H1 (cell line): ENCODE data around the gene RHBDD1. TPM values are rescaled to one million over a fixed set of nuclear protein-coding genes. Genes with fewer than 3 reads are reported as not detected.

Experiments used
- CTCF ChIA-PET: fragments of 300-600 bp; sonication (Branson Sonifier 250); formaldehyde crosslinking; loops from one replicate; lab custom pipeline; 2021; ENCODE audit not compliant: partially characterized antibody; lab: Charles Lee
- POLR2A ChIA-PET: fragments of 300-600 bp; sonication (Branson Sonifier 250); formaldehyde crosslinking; loops from one replicate; lab custom pipeline; 2021; ENCODE audit warnings: inconsistent platforms; ENCODE audit not compliant: partially characterized antibody; lab: Charles Lee
- DNase-seq, 2 experiments: peaks; one replicate each; pipeline versions ENCODE4 v3.0.0 to v3.0.0-alpha.2; 2010 to 2022; ENCODE audit warnings: low spot score in 2 of 2, low read depth in 1 of 2, mixed read lengths in 1 of 2
- FAIRE-seq: peaks from 2 replicates; lab custom pipeline; 2011; peaks lifted over from hg19 to GRCh38; lab: Jason Lieb, UNC
- H2AFZ ChIP-seq: 2 replicates; pipeline ENCODE4 v1.8.1; 2012; ENCODE audit warnings: low read length, inconsistent platforms
- H2AK5ac ChIP-seq: 2 replicates; pipeline ENCODE4 v1.6.1; 2013; ENCODE audit warnings: low read depth, low read length
- H2BK120ac ChIP-seq: replicated peaks from 2 replicates; pipeline ENCODE3; 2013; ENCODE audit warnings: low read depth, low read length, inconsistent platforms
- H2BK12ac ChIP-seq: 2 replicates; pipeline ENCODE4 v1.6.1; 2013; ENCODE audit warnings: low read depth, low read length
- H2BK15ac ChIP-seq: 2 replicates; pipeline ENCODE4 v1.6.1; 2013; ENCODE audit warnings: low read length
- H2BK20ac ChIP-seq: 2 replicates; pipeline ENCODE4 v1.6.1; 2013; ENCODE audit warnings: low read length
- H2BK5ac ChIP-seq: 2 replicates; pipeline ENCODE4 v1.6.1; 2013; ENCODE audit warnings: low read depth, low read length
- H3K14ac ChIP-seq: 2 replicates; pipeline ENCODE4 v1.6.1; 2013; ENCODE audit warnings: inconsistent platforms; ENCODE audit not compliant: insufficient read length
- H3K18ac ChIP-seq: 2 replicates; pipeline ENCODE4 v1.6.1; 2013; ENCODE audit warnings: low read length; ENCODE audit errors: extremely low read depth
- H3K23ac ChIP-seq: 2 replicates; pipeline ENCODE4 v1.6.1; 2013; ENCODE audit warnings: inconsistent platforms; ENCODE audit not compliant: insufficient read length
- H3K23me2 ChIP-seq: 2 replicates; pipeline ENCODE4 v1.6.1; 2013; ENCODE audit warnings: low read depth, low read length
- H3K27ac ChIP-seq: 2 replicates; pipeline ENCODE4 v1.6.1; 2011; ENCODE audit warnings: low read depth, low read length, inconsistent platforms
- H3K27me3 ChIP-seq, 4 experiments: replicated peaks in 1 of 4; 1 replicate in 1 of 4; 2 replicates in 3 of 4; pipeline versions ENCODE4 v1.6.1 to v1.8.1; 2011 to 2013; ENCODE audit warnings: low read length in 3 of 4, mild to moderate bottlenecking in 3 of 4, inconsistent platforms in 2 of 4, mixed read lengths in 2 of 4, moderate library complexity in 1 of 4; ENCODE audit not compliant: control insufficient read depth in 3 of 4, insufficient read depth in 3 of 4; ENCODE audit errors: extremely low read depth in 1 of 4
- H3K36me3 ChIP-seq, 4 experiments: 2 replicates each; pipeline versions ENCODE4 v1.6.1 to v1.8.1; 2011 to 2013; ENCODE audit warnings: mild to moderate bottlenecking in 4 of 4, low read length in 3 of 4, moderate library complexity in 2 of 4, control low read depth in 1 of 4, inconsistent platforms in 1 of 4; ENCODE audit not compliant: insufficient read depth in 4 of 4, control insufficient read depth in 2 of 4
- H3K4ac ChIP-seq: replicated peaks from 2 replicates; pipeline ENCODE3; 2013; ENCODE audit warnings: low read length, low read depth, mixed read lengths, inconsistent platforms; ENCODE audit not compliant: insufficient read length
- H3K4me1 ChIP-seq, 4 experiments: replicated peaks in 1 of 4; 1 replicate in 1 of 4; 2 replicates in 3 of 4; pipeline versions ENCODE4 v1.6.1 to v1.8.1; 2011 to 2013; ENCODE audit warnings: low read length in 3 of 4, inconsistent platforms in 2 of 4, mixed read lengths in 1 of 4; ENCODE audit not compliant: insufficient read depth in 4 of 4, control insufficient read depth in 3 of 4
- H3K4me2 ChIP-seq, 2 experiments: 2 replicates each; pipeline versions ENCODE4 v1.6.1 to v1.8.1; 2011 to 2013; ENCODE audit warnings: low read depth in 2 of 2, low read length in 2 of 2, control low read depth in 1 of 2, inconsistent platforms in 1 of 2, mild to moderate bottlenecking in 1 of 2; ENCODE audit not compliant: insufficient read depth in 1 of 2
- H3K4me3 ChIP-seq, 4 experiments: fragments of 200-600, 300-600 bp in 1 of 4; sonication (generic), shearing (Covaris generic), sonication (Bioruptor Twin) in 1 of 4; 2 replicates each; pipeline versions ENCODE4 v1.5.1 to v1.8.1; 2011 to 2016; ENCODE audit warnings: low read length in 4 of 4, low read depth in 3 of 4, control low read depth in 2 of 4, inconsistent platforms in 2 of 4, mild to moderate bottlenecking in 2 of 4, mixed read lengths in 1 of 4, moderate library complexity in 1 of 4; ENCODE audit not compliant: insufficient read depth in 2 of 4; ENCODE audit errors: extremely low read depth in 1 of 4
- H3K56ac ChIP-seq: replicated peaks from 2 replicates; pipeline ENCODE3; 2013; ENCODE audit warnings: low read depth, mild to moderate bottlenecking, mixed read lengths, low read length, inconsistent platforms; ENCODE audit not compliant: insufficient read length
- H3K79me1 ChIP-seq: 2 replicates; pipeline ENCODE4 v1.6.1; 2013; ENCODE audit warnings: low read depth, low read length, control low read depth
- H3K79me2 ChIP-seq, 2 experiments: 2 replicates each; pipeline versions ENCODE4 v1.6.1 to v1.8.1; 2012 to 2013; ENCODE audit warnings: low read length in 2 of 2, mild to moderate bottlenecking in 2 of 2, inconsistent platforms in 1 of 2; ENCODE audit not compliant: insufficient read depth in 2 of 2, control insufficient read depth in 1 of 2
- H3K9ac ChIP-seq, 4 experiments: replicated peaks in 1 of 4; 1 replicate in 1 of 4; 2 replicates in 3 of 4; pipeline versions ENCODE4 v1.6.1 to v1.8.1; 2011 to 2013; ENCODE audit warnings: low read depth in 3 of 4, low read length in 3 of 4, control low read depth in 2 of 4, mild to moderate bottlenecking in 2 of 4, moderate library complexity in 2 of 4, inconsistent platforms in 1 of 4; ENCODE audit errors: extremely low read depth in 1 of 4
- H3K9me3 ChIP-seq, 2 experiments: 2 replicates each; pipeline versions ENCODE4 v1.6.1 to v1.8.1; 2012 to 2013; ENCODE audit warnings: mild to moderate bottlenecking in 2 of 2, moderate library complexity in 2 of 2, control low read depth in 1 of 2, inconsistent platforms in 1 of 2, low read depth in 1 of 2, low read length in 1 of 2, mixed read lengths in 1 of 2; ENCODE audit not compliant: insufficient read depth in 2 of 2
- H4K20me1 ChIP-seq, 2 experiments: replicated peaks in 1 of 2; 2 replicates each; pipeline versions ENCODE3 to v1.8.1; 2011 to 2013; ENCODE audit warnings: inconsistent platforms in 2 of 2, low read length in 2 of 2, mild to moderate bottlenecking in 1 of 2; ENCODE audit not compliant: insufficient read depth in 2 of 2, control insufficient read depth in 1 of 2
- H4K5ac ChIP-seq: 2 replicates; pipeline ENCODE4 v1.6.1; 2013; ENCODE audit warnings: low read length, low read depth, mixed read lengths, inconsistent platforms; ENCODE audit not compliant: insufficient read length
- H4K8ac ChIP-seq: 2 replicates; pipeline ENCODE4 v1.8.0; 2013; ENCODE audit warnings: mild to moderate bottlenecking, moderate library complexity, low read length, inconsistent platforms; ENCODE audit not compliant: insufficient read depth; ENCODE audit errors: extremely low read depth
- H4K91ac ChIP-seq: replicated peaks from 2 replicates; pipeline ENCODE3; 2013; ENCODE audit warnings: low read length, mixed read lengths, inconsistent platforms; ENCODE audit not compliant: insufficient read length
- POU5F1 ChIP-seq: IDR thresholded peaks from 2 replicates; pipeline ENCODE4 v1.6.1; 2011; ENCODE audit warnings: low read depth, mild to moderate bottlenecking, low read length, moderate library complexity
- SIRT6 ChIP-seq: IDR thresholded peaks from one replicate; pipeline ENCODE4 v1.7.1; 2012; ENCODE audit warnings: low read length, inconsistent platforms
- SUZ12 ChIP-seq: fragments of 200-600 bp; sonication (generic); IDR thresholded peaks from 2 replicates; pipeline ENCODE4 v1.6.1; 2012; ENCODE audit warnings: mild to moderate bottlenecking, inconsistent platforms, low read length, moderate library complexity, mixed read lengths
- WGBS, 2 experiments: shearing (Covaris generic) in 1 of 2; methylation state at CpG; one replicate each; pipeline versions ENCODE4 v1.1.6 to v1.1.7; 2013 to 2015; ENCODE audit warnings: low lambda C conversion rate in 2 of 2, mixed read lengths in 2 of 2, inconsistent platforms in 1 of 2, low coverage in 1 of 2, missing lambda C conversion rate in 1 of 2; ENCODE audit not compliant: insufficient replicate concordance in 2 of 2, insufficient coverage in 1 of 2, insufficient read length in 1 of 2; ENCODE audit errors: extremely low coverage in 1 of 2, missing lambda C conversion rate in 1 of 2; 5-methylcytosine and 5-hydroxymethylcytosine counted together
- polyA plus RNA-seq, 7 experiments: library from polyadenylated mRNA; depleted of rRNA in 3 of 7; stranded (reverse) in 5 of 7; unstranded in 2 of 7; fragments of >200 nt in 5 of 7; fragments of 200-250 nt in 2 of 7; gene quantifications; 1 replicate in 5 of 7; 2 replicates in 1 of 7; 4 replicates in 1 of 7; pipeline versions ENCODE4 v1.2.1 to v1.2.3, GENCODE V29; 2011 to 2013; ENCODE audit warnings: missing spikeins in 2 of 7, mixed read lengths in 2 of 7
- total RNA-seq: library from RNA; stranded (reverse); fragmentation: NEBNext Ultra II Directional; extraction: Animal tissue kit (Norgen Biotek cat#: 25700); gene quantifications from 2 replicates; pipeline ENCODE4 v1.2.1, GENCODE V29; 2021

The RHBDD1 gene
- total and polyA plus RNA-seq, 2 of the 8 experiments (the other 6 are each of a cell fraction or from before 2014, with no cell fraction given) = 10.5 to 23.1 TPM

- H3K4ac ChIP-seq = no peak overlapping the region
- DNase-seq (no peak), FAIRE-seq (no peak)
- no peak for TF ChIP-seq POU5F1
- TF ChIP-seq SIRT6 = no peak
- no peak for TF ChIP-seq SUZ12
- H4K20me1 ChIP-seq = no peaks in the 10 kb centered on the region
- no peak overlapping the region for H3K18ac ChIP-seq
- H3K36me3 ChIP-seq = no peaks in the 10 kb centered on the region
- no peak overlapping the region for H3K4me3 ChIP-seq
- no peak overlapping the region for H2BK15ac ChIP-seq
- no peak overlapping the region for H4K5ac ChIP-seq
- H3K14ac ChIP-seq = no peak overlapping the region
- CTCF ChIA-PET = interaction anchor here (0.8 kb wide), 1 partner anchor 59 kb away, joined by 3 read pairs; no protein-coding TSS in a partner anchor
- H2BK120ac ChIP-seq = no peak overlapping the region
- H2AK5ac ChIP-seq = no peak overlapping the region
- H3K79me2 ChIP-seq = no peaks in the 10 kb centered on the region
- H3K27ac ChIP-seq = no peak overlapping the region
- no peak overlapping the region for H3K9ac ChIP-seq
- no peak overlapping the region for H2BK20ac ChIP-seq
- H4K91ac ChIP-seq = no peak overlapping the region
- H4K8ac ChIP-seq = no peak overlapping the region
- no peak overlapping the region for H2AFZ ChIP-seq
- H2BK12ac ChIP-seq = no peak overlapping the region
- no peaks in the 10 kb centered on the region for H3K79me1 ChIP-seq
- H3K27me3 ChIP-seq = no peaks in the 10 kb centered on the region
- H3K4me1 ChIP-seq = no peaks in the 10 kb centered on the region
- H3K4me2 ChIP-seq = no peak overlapping the region
- no peaks in the 10 kb centered on the region for H3K9me3 ChIP-seq
- no peak overlapping the region for H3K56ac ChIP-seq
- WGBS, 2 experiments = 92% methylated on average over 4 of the region's 4 CpGs; no CpG with 5 or more reads in 1 of the 2 experiments
- no peak overlapping the region for H2BK5ac ChIP-seq
- POLR2A ChIA-PET = interaction anchor here (0.6 kb wide), 1 partner anchor 154 kb away, joined by 4 read pairs; no protein-coding TSS in a partner anchor
- no peak overlapping the region for H3K23ac ChIP-seq
- H3K23me2 ChIP-seq = no peaks in the 10 kb centered on the region
These were observed 135.9 kb downstream of the RHBDD1 start for GRCh38 chr2:226971770-226972169.
